Gastroesophageal sphincter (tissue), 3 donors: Measurements from ENCODE around the gene UHRF1.

ENCODE experiments used
- POLR2A ChIP-seq, 2 donors: fragments of 450-650 bp; IDR thresholded peaks; one replicate each; pipeline ENCODE4 v1.6.1; 2017; ENCODE audit warnings: antibody characterized with exemption in 2 of 2, mild to moderate bottlenecking in 2 of 2, moderate library complexity in 1 of 2
- TF ChIP-seq, protein P1 (sequence below), 4 experiments: fragments of 200-600 bp in 2 of 4; fragments of 450-650 bp in 2 of 4; sonication (generic) in 1 of 4; IDR thresholded peaks; one replicate each; pipeline ENCODE4 v1.5.1; 2017 to 2019; ENCODE audit warnings: antibody characterized with exemption in 4 of 4, mild to moderate bottlenecking in 2 of 4, moderate library complexity in 2 of 4

DNA sequence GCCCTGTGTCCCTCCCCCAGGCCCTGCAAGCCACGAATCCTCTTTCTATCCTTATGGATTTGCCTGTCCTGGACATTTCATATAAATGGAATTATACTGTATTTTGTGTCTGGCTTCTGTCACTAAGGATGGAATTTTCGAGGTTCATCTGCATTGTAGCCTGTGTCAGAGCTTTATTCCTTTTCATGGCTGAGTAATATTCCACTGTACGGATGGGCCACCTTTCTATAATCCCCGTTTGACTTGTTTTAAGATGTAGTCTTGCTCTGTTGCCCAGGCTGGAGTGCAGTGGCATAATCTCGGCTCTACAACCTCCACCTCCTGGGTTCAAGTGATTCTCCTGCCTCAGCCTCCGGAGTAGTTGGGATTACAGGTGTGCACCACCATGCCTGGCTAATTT is 55.8 kb downstream of the UHRF1 start:
- TF ChIP-seq, protein P1, sequence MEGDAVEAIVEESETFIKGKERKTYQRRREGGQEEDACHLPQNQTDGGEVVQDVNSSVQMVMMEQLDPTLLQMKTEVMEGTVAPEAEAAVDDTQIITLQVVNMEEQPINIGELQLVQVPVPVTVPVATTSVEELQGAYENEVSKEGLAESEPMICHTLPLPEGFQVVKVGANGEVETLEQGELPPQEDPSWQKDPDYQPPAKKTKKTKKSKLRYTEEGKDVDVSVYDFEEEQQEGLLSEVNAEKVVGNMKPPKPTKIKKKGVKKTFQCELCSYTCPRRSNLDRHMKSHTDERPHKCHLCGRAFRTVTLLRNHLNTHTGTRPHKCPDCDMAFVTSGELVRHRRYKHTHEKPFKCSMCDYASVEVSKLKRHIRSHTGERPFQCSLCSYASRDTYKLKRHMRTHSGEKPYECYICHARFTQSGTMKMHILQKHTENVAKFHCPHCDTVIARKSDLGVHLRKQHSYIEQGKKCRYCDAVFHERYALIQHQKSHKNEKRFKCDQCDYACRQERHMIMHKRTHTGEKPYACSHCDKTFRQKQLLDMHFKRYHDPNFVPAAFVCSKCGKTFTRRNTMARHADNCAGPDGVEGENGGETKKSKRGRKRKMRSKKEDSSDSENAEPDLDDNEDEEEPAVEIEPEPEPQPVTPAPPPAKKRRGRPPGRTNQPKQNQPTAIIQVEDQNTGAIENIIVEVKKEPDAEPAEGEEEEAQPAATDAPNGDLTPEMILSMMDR (IDR thresholded peaks at IDR 0.05): no peak
- TF ChIP-seq POLR2A (IDR thresholded peaks at IDR 0.05): no peak
